ENCODE data around the gene SF3A1.
"Not testable (repeated sequence)": the region's sequence is repeated elsewhere in the genome, so short reads cannot be mapped to it uniquely, and the experiment has no call there.

Gene SF3A1

GRCh38 chr22:30347255-30347892 lies 9.3 kb downstream of the SF3A1 start:
- peak in 1 of 5 donors; percentile 28 for DNase-seq

DNA sequence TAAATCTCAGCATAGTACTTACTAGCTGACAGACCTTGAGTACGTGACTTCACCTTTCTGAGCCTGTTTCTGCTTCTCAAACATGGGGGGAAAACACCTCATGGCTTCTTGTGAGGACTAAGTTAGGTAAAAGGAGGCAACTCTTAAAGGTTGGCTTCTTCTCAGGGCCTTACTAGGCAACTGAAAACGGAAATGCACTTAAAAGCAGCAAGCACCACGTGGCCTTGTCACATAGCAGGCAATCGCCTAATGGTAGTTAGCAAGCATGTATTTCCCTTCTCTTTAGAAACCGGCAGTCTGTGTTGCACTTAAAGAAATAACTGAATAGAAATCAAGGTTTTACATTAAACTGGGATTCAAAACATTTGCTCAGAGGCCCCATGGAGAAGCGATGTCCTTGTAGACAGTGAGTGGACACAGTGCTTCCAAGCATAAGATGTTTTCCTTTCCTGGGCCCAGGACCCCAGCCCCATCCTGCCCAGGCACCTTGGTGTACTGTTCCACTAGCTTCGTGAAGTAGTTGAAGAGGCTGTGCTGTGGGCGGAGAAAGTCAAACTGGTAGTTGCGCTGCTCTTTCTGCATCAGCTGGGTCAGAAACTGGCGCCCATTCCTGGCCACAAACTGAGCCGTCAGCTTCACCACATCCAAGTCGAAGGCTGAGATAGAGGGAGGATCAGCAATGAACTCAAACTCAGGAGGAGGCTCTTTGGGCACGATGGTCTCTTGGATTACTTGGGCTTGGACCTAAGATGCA lies 12.1 kb downstream of the SF3A1 start:
- DNase-seq: peak in 1 of 5 donors; percentile 53

DNA sequence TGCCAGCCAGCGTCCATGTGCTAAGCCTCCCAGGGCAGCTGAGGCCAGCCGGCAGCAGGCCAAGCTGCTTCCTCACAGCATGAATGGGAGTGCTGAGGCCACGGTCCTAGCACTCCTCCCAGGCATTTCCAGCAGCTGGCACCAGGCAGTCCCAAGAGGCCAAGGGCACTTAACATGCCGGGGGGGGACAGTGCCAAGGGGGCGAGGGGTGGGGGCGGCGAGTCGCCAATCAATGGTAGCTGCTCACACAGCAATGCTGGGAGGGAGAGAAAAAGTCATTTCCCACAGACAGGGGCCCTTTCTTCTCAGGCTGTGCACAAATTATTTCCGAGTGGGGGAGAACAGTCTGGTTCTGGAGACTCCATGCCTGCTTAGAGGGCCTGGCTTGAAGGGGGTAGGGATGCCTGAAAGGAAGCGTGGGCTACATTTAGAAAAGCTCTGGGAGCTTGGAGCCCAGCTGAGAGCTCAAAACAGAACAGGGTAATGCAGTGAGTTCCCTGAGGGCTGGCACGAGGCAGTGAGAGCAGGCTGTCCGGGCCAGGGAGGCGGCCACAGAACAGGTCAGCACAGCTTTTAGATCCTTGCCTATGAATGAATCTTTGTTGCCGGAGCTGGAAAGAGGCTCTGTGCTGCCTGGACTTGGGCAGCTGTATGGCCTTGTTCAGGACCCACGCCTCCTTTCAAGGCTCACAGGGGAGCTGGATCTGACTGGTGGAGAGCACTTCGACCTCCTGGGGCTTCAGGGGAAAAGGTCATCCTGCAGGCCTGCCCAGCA lies 15.6 kb downstream of the SF3A1 start:
- no peak for DNase-seq

DNA sequence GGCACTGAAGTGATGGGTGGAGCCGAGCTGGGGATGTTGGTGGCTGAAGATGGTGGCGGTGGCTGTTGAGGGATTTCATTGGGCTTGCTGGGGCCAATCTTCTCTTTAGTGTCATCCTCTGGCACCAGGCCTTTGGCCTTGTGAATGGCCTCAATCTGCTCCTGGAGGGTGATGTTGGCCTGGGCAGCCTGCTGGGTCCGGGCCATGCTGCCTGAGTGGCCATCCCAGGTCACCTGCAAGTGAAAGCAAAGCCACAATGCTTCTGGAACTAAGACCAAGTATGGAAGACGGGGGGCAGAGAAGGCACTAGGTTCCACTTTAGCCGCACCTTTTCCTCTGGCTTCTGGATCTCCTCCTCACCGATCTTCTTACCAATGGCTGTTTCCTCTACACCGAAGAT lies 17.9 kb downstream of the SF3A1 start:
- no peak for DNase-seq

- not testable (repeated sequence) for DNase-seq
These were observed 18.4 kb downstream of the SF3A1 start for GRCh38 chr22:30338341-30338740.

DNA sequence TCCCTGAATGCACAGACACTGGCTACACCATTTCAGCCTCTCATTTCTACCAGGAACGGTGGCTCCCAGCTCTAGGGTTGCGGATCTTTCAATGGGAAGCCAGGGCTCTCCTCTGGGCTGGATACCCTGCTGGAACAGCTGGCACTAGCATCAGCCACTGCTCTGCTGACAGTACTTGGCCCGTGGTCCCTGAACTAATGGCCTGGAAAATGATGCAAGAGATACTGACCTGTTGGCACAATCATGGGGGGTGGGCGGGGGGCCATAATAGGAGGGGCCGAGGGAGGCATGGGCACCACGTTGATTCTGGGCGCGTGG lies 19.3 kb downstream of the SF3A1 start:
- no peak for DNase-seq

GRCh38 chr22:30336752-30337460 lies 19.8 kb downstream of the SF3A1 start:
- DNase-seq: no peak

DNA sequence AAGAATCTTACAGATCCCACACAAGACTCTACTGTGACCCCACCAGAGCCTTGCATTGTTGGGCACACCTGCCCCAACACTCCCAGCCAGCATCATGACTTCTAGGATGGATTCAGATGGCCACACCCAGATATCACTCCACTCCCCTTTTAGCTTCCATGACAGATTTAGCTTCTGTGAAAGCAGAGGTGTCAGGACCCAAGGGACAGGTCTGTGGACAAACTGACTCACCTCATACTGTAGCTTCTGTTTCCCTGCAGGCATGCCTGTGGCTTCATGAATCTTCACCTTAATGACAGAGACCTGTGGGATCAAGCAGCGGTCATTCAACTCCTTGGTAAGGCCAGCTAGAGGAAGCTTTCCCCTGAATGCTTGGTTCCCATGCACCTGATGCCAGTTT lies 21.5 kb downstream of the SF3A1 start:
- DNase-seq: no peak

DNA sequence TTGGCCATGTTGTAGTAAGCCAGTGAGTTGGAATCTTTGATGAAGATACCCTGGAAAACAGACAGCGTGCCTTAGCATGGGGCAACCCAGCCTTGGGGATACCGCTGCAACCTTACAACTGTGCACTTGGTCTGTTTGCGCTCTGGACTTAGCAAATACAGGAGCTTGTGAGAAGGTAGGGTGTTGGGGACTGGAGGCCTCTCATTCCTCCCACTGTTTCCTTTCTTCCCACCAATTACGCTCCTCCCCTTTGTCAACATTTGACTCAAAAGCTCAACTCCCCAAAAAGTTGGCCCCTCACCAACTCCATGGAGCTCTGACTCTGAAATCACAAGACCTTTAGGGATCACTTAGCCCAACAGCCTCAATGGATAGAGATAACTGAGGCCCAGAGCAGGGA lies 22.0 kb downstream of the SF3A1 start:
- DNase-seq: no peak

DNA sequence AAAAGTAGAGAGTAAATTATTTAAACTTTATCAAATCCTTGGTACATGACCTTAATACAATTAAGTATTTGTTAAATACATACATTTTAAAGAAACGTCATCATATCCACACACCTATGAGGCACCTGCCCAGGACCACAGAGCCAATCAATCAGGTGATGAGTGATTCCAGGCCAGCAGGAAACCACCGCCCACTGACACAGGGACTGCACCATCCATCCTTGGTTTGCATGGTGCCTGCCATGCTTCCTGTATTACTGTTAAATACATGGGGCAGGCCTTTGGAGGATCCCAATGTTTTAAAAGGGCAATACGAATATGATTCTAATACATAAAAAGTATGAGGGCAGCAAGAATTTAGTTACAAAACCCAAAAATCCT lies 23.0 kb downstream of the SF3A1 start:
- no peak for DNase-seq

DNA sequence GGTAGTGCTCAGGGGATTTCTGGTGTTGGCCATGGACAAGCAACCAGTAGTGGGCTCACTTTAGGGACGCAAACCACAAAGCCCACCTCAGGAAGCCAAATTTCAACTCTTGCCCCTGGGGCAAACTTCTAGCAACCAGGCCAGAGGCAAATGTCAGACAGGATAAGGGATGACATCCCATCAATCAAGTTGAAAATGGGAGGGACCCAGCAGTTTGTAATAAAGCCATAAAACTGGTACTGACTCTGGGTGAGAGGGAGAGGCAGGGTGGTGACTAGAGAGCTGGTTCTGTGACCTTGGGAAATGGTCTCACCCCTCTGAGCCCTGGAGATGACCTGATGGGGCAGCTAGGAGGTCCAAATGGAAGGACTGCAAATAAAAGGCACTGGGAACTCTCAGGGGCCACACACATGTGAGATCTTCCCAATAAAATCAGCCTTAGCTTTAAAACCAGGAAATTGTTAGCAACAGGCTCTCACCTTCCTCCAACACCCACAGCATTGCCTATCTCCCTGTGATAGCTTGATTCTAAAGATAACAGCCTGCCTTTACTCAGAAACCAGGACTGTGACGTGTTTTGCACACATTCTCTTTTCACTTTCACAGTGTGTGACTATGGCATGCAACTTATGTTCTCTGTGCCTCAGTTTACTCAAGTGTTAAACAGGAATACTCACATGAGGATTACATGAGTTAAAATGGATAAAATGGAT lies 23.5 kb downstream of the SF3A1 start:
- DNase-seq: no peak

DNA sequence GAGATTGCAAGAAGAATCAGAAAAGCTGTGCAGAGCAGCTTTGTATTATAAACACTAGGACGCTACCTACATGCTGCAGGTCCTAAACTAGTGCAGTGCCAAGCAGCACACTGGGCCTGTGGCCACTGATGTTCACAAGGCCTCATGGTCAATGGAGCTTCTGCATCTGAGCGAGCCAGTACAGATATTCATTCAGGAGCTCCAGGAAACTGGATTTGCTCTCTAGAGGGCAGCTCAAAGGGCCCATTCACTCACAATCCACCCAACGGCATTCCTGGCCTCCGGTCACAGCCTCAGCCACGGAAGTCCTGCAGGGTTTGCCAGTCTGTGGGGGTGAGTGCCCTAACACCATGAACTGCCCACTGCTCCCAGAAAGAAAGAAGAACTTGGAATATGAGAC lies 24.1 kb downstream of the SF3A1 start:
- no peak for DNase-seq

DNA sequence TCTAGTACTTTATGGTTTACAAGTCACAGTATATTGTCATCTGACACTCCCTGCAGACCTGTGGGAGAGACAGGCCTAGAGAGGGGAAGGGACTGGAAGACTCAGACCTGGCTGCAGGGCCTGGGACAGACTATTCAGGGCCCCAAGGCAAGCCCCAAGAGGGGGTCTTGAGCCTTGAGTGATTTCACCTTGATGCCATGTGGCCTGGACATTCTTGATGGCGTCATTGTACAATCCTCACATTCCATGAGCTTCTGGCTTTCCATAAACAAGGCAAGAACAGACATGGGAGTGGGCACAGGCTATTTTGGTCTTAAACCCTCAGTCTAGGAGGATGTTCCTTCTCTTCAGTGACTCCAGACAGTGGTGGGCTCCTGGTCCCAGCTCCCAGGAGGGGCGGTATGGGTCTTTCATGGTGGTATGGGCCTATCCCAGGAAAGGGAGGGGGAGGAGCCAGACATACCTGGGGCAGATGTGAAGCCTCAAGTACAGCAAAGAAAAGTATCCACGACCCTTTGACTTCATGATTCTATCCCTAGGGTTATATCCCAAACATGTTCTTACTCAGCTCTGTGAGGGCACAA lies 28.1 kb downstream of the SF3A1 start:
- no peak for DNase-seq

- DNase-seq: no peak
These were observed 28.8 kb downstream of the SF3A1 start for GRCh38 chr22:30327864-30328345.

DNA sequence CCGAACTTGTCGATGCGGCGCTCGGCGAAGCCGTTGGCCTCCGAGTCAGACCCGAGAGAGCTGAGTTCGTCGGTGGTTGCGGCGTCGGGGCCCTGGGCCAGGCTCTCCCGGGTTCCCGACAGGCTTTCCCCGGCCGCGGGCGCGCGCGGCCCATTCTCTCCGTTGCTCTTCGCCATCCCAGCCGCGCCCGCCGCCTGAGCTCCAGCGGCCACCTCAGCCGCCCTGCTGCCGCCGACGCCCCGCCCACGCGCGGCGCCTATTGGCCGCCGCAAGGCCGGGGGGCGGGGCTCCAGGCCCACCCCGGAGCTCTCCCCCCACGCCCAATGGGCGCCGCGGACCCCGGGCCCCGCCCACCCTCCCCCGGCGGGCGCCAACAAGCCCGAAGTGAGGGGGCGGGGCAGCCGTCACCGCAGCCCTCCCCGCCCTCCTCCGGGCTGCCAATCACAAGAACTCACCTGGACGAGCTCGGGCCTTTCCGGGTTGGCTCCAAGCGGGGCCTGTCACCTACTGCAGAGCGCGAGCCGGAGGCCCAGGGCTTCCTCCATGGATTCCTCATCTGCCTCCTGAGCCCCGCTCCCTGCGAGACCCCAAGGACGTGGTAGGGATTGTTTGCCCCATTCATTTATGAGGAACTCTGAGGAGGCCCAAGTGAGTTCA lies 29.9 kb downstream of the SF3A1 start, which contains the start of gene TBC1D10A:
Gene TBC1D10A (minus strand): TSS at position 236 of the 657 bp plus-strand sequence. CDS start 60 bp downstream, at position 176.
- DNase-seq: peak; percentile 91 to 98 (median 95)

DNA sequence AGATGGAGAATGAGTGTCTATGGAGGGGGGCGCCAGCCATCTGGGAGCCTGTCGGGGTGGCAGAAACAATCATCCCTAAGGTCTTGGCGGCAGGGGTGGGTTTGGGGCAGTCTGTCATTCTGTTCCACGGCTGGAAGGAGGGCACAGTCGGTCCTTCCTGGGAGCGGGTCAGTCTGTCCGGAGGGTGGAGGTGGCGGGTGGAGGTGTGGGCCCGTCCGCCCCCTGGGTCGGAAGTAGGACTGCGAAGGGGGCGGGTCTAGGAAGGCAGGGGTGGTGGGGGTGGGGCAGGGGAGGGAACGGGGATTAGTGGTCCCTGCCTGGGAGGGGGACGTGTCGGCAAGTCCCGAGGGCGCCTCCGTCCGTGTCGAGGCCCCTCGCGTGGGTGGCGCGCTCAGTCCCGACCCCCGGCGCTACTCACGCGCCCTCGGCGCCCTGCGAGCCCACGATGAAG lies 30.4 kb downstream of the SF3A1 start:
- DNase-seq: peak in 2 of 5 donors; percentile 15 to 31

GRCh38 chr22:30325724-30326254 lies 30.9 kb downstream of the SF3A1 start:
- no peak for DNase-seq

DNA sequence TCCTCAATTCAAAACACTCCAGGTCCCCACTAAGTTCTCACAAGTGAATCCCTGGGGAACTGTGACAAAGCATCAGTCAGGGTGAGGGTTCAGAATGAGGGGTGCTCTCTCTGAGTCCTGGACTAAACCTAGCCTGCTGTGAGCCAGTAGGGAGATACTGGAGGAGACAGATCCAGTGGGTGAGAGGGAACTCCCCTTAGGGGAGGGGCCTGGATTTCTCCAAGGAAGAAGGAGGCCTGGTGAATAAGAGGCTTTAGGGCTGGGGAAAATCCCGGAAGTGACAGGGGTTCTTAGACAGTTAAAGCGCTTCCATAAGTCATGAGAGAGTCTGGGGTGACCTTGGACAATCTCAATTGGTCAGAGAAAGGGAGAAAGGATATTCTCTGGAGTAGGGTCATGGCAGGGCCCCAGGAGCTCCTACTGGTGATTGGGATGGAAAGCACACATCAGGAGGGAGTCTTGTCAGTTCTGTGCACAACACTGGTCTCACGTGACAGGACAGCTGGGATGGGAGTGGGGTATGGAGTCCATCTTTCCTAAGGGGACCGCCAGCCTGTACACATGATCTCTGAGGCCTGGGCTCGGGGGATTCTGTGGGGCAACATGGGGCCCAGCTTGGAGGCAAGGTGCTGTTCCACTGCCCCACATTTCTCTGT lies 31.5 kb downstream of the SF3A1 start:
- no peak for DNase-seq

- peak in 1 of 5 donors; percentile 53 for DNase-seq
These were observed 32.5 kb downstream of the SF3A1 start for GRCh38 chr22:30324014-30324730.

- DNase-seq: no peak
These were observed 33.4 kb downstream of the SF3A1 start for GRCh38 chr22:30323246-30323645.
